Panc1 (cell line): ENCODE measurements around the gene ARHGAP8. TPM values are rescaled to one million over a fixed set of nuclear protein-coding genes. Genes with fewer than 3 reads are reported as not detected.

Experiments used
- ATAC-seq: fragments of 200-7000 bp; cut with Tn5 transposase; 2 replicates; pipeline ENCODE4 v1.9.1; 2020; ENCODE audit warnings: mild to moderate bottlenecking, moderate library complexity
- BruUV-seq: library from RNA; stranded (reverse); fragments of 400-500 nt; replicated peaks from 2 replicates; lab custom pipeline; 2021; lab: Mats Ljungman, UMichigan
- CTCF ChIA-PET: fragments of 300-600 bp; sonication (Branson Sonifier 250); formaldehyde crosslinking; loops from one replicate; lab custom pipeline; 2022; ENCODE audit warnings: antibody characterized with exemption; lab: Charles Lee
- POLR2A ChIA-PET: fragments of 300-600 bp; sonication (Branson Sonifier 250); formaldehyde crosslinking; loops from one replicate; lab custom pipeline; 2022; ENCODE audit warnings: antibody characterized with exemption; lab: Charles Lee
- DNase-seq: peaks from one replicate; pipeline ENCODE4 v3.0.0-alpha.2; 2010; ENCODE audit warnings: low read depth, low spot score
- H3K27ac ChIP-seq: 2 replicates; pipeline ENCODE4 v1.5.1; 2011; ENCODE audit warnings: mild to moderate bottlenecking, low read length, inconsistent platforms
- H3K27me3 ChIP-seq: fragments of 200-500 bp; sonication (Bioruptor generic); 2 replicates; pipeline ENCODE4 v1.6.0; 2014; ENCODE audit warnings: low read length, inconsistent platforms; ENCODE audit not compliant: control insufficient read depth, insufficient read depth
- H3K36me3 ChIP-seq: fragments of 200-500 bp; sonication (Bioruptor generic); 2 replicates; pipeline ENCODE4 v1.5.1; 2014; ENCODE audit warnings: inconsistent platforms, mild to moderate bottlenecking, low read length, moderate library complexity; ENCODE audit not compliant: control insufficient read depth, insufficient read depth
- H3K4me1 ChIP-seq: 2 replicates; pipeline ENCODE4 v1.5.1; 2011; ENCODE audit warnings: inconsistent platforms, mild to moderate bottlenecking, low read length, moderate library complexity; ENCODE audit not compliant: control insufficient read depth, insufficient read depth
- H3K4me3 ChIP-seq, 2 experiments: 2 replicates each; pipeline ENCODE4 v1.5.1; 2011 to 2012; ENCODE audit warnings: low read depth in 2 of 2, low read length in 2 of 2, mild to moderate bottlenecking in 2 of 2, inconsistent platforms in 1 of 2, moderate library complexity in 1 of 2
- H3K9me3 ChIP-seq: fragments of 200-500 bp; sonication (Bioruptor generic); 2 replicates; pipeline ENCODE4 v1.5.1; 2014; ENCODE audit warnings: low read depth, mild to moderate bottlenecking, inconsistent platforms, low read length, moderate library complexity; ENCODE audit not compliant: control insufficient read depth, insufficient read depth
- CTCF ChIP-seq: fragments of 450-650 bp; IDR thresholded peaks from 2 replicates; pipeline ENCODE4 v1.5.1; 2017; ENCODE audit warnings: mild to moderate bottlenecking
- POLR2AphosphoS5 ChIP-seq: IDR thresholded peaks from 2 replicates; pipeline ENCODE4 v1.6.1; 2012; ENCODE audit warnings: mild to moderate bottlenecking, low read depth, low read length, moderate library complexity
- REST ChIP-seq, 2 experiments: IDR thresholded peaks; 2 replicates each; pipeline ENCODE4 v1.6.1; 2011 to 2012; ENCODE audit warnings: low read depth in 2 of 2, control low read depth in 1 of 2, low read length in 1 of 2, mild to moderate bottlenecking in 1 of 2, moderate library complexity in 1 of 2; ENCODE audit not compliant: insufficient read depth in 1 of 2
- SIN3A ChIP-seq: IDR thresholded peaks from 2 replicates; pipeline ENCODE4 v1.6.1; 2012; ENCODE audit warnings: low read depth, mild to moderate bottlenecking, low read length, moderate library complexity, borderline replicate concordance; ENCODE audit not compliant: insufficient read depth
- TCF7L2 ChIP-seq: IDR thresholded peaks from 2 replicates; pipeline ENCODE4 v1.6.1; 2011; ENCODE audit warnings: mild to moderate bottlenecking, low read depth, low read length, inconsistent platforms
- in situ Hi-C: cut with HindIII; loops from 2 replicates; pipeline ENCODE4 v1.10.0; 2016; ENCODE audit warnings: low sequenced_read_pairs, low pct_unique_long_range_greater_than_20kb
- intact Hi-C: fragments of 100-400 bp; cut with micrococcal nuclease; formaldehyde crosslinking; loops from one replicate; pipeline ENCODE4 v1.10.0; 2022; ENCODE audit not compliant: unreplicated experiment
- total RNA-seq: library from RNA; stranded (reverse); gene quantifications from one replicate; pipeline ENCODE4 v1.2.1, GENCODE V29; 2021; ENCODE audit not compliant: unreplicated experiment

The ARHGAP8 gene
- total RNA-seq, 1 experiment from 2014 or later = 9.2 TPM

- no TSS peak for BruUV-seq
- in situ Hi-C loops = no loop called here
- intact Hi-C loops = no loop called here
- H3K36me3 ChIP-seq = no peaks in the 10 kb centered on the region
- H3K9me3 ChIP-seq = no peaks in the 10 kb centered on the region
- H3K4me3 ChIP-seq = no peak overlapping the region
- POLR2A ChIA-PET = no interaction called here
- H3K4me1 ChIP-seq = no peaks in the 10 kb centered on the region
- TF ChIP-seq TCF7L2 (no peak), CTCF (no peak), POLR2AphosphoS5 (no peak), SIN3A (no peak), REST (IDR thresholded peaks at IDR 0.05; ENCODE audit: insufficient read depth in 1 of 2, low read depth in 2 of 2, low read length in 1 of 2) (no peak)
- DNase-seq (no peak), ATAC-seq (0 out of 2 replicates have a peak, but pooled peaks have one; percentile 35)
- H3K27me3 ChIP-seq = no peaks in the 10 kb centered on the region
- no peak overlapping the region for H3K27ac ChIP-seq
- CTCF ChIA-PET = no interaction called here
These were observed 49.1 kb downstream of the ARHGAP8 start for GRCh38 chr22:44801476-44801875.

GRCh38 chr22:44802071-44802700, 49.8 kb downstream of the ARHGAP8 start:
- ChIA-PET POLR2A (no interaction called here), CTCF (no interaction called here)
- Histone ChIP-seq H3K27ac (no peak overlapping the region), H3K4me1 (no peaks in the 10 kb centered on the region), H3K36me3 (no peaks in the 10 kb centered on the region), H3K4me3 (no peak overlapping the region), H3K9me3 (no peaks in the 10 kb centered on the region), H3K27me3 (no peaks in the 10 kb centered on the region)
- TF ChIP-seq POLR2AphosphoS5 (no peak), TCF7L2 (no peak), CTCF (no peak), REST (IDR thresholded peaks at IDR 0.05; ENCODE audit: insufficient read depth in 1 of 2, low read depth in 2 of 2, low read length in 1 of 2) (no peak), SIN3A (no peak)
- peak; percentile 33; the same call in 1 of the 2 replicates for ATAC-seq
- in situ Hi-C loops = no loop called here
- intact Hi-C loops = no loop called here
- BruUV-seq = no TSS peak
- DNase-seq = no peak
